Esophagus muscularis mucosa (tissue), 4 donors: ENCODE measurements around the gene SLC27A2. TPM values are rescaled to one million over a fixed set of nuclear protein-coding genes. Genes with fewer than 3 reads are reported as not detected.

Experiments
- DNase-seq: peaks from one replicate; pipeline ENCODE4 v3.0.0-alpha.2; 2017; ENCODE audit errors: extremely low spot score
- H3K27ac ChIP-seq, 4 donors: fragments of 200-600 bp; sonication (generic); replicated peaks in 1 of 4; 1 replicate in 3 of 4; 2 replicates in 1 of 4; pipeline ENCODE4 v1.5.1; 2016 to 2019; ENCODE audit warnings: mild to moderate bottlenecking in 1 of 4
- H3K27me3 ChIP-seq, 4 donors: fragments of 200-600 bp; sonication (generic); one replicate each; pipeline versions ENCODE4 v1.5.1 to v1.6.0; 2016 to 2019
- H3K36me3 ChIP-seq, 4 donors: fragments of 200-600 bp; sonication (generic); one replicate each; pipeline ENCODE4 v1.5.1; 2016 to 2019
- H3K4me1 ChIP-seq, 4 donors: fragments of 200-600 bp; sonication (generic); one replicate each; pipeline ENCODE4 v1.5.1; 2016 to 2019
- H3K4me3 ChIP-seq, 4 donors: fragments of 200-600 bp; sonication (generic); 1 replicate in 2 of 4; 2 replicates in 2 of 4; pipeline ENCODE4 v1.5.1; 2016 to 2019; ENCODE audit warnings: mild to moderate bottlenecking in 4 of 4, moderate library complexity in 1 of 4
- H3K9me3 ChIP-seq, 4 donors: fragments of 200-600 bp; sonication (generic); 1 replicate in 3 of 4; 2 replicates in 1 of 4; pipeline ENCODE4 v1.5.1; 2016 to 2019
- CTCF ChIP-seq, 3 experiments: fragments of 200-600 bp in 2 of 3; fragments of 450-650 bp in 1 of 3; sonication (generic) in 2 of 3; IDR thresholded peaks; one replicate each; pipeline ENCODE4 v1.5.1; 2017 to 2019; ENCODE audit warnings: antibody characterized with exemption in 3 of 3, mild to moderate bottlenecking in 2 of 3, moderate library complexity in 1 of 3
- EP300 ChIP-seq: sonication (generic); formaldehyde crosslinking; IDR thresholded peaks from one replicate; pipeline ENCODE4 v1.6.1; 2017; ENCODE audit warnings: antibody characterized with exemption
- POLR2A ChIP-seq: fragments of 450-650 bp; IDR thresholded peaks from one replicate; pipeline ENCODE4 v1.6.1; 2017; ENCODE audit warnings: antibody characterized with exemption, moderate library complexity, mild to moderate bottlenecking, low read depth
- POLR2AphosphoS5 ChIP-seq, 2 donors: sonication (generic); formaldehyde crosslinking; IDR thresholded peaks; one replicate each; pipeline ENCODE4 v1.6.1; 2017; ENCODE audit warnings: antibody characterized with exemption in 2 of 2
- WGBS: methylation state at CpG from one replicate; pipeline ENCODE4 v1.1.5; 2018; 5-methylcytosine and 5-hydroxymethylcytosine counted together
- intact Hi-C: fragments of 100-400 bp; cut with DNase I; formaldehyde crosslinking; loops from one replicate; pipeline ENCODE4 v1.15.1; 2023
- total RNA-seq, 4 donors: library from RNA; depleted of rRNA; stranded (reverse); fragments of >200 nt; gene quantifications; one replicate each; pipeline versions ENCODE4 v1.1.0 to v1.2.1, GENCODE V29; 2016

The SLC27A2 gene
- total RNA-seq, 4 donors from 2014 or later, result 0.42 to 1.8 TPM; not detected in 2

GRCh38 chr15:50241684-50242450 is 59.9 kb downstream of the SLC27A2 start:
- TF ChIP-seq EP300 (no peak), POLR2AphosphoS5 (IDR thresholded peaks at IDR 0.05) (no peak), POLR2A (no peak), CTCF (IDR thresholded peaks at IDR 0.05) (no peak)
- no peak for DNase-seq
- WGBS, result 77% methylated on average over 5 of the region's 5 CpGs
- H3K36me3 ChIP-seq, result no peaks in the 10 kb centered on the region
- H3K27me3 ChIP-seq, result no peaks in the 10 kb centered on the region
- no peaks in the 10 kb centered on the region for H3K4me1 ChIP-seq
- intact Hi-C loops, result no loop called here
- no peaks in the 10 kb centered on the region for H3K9me3 ChIP-seq
- no peak overlapping the region for H3K4me3 ChIP-seq
- no peak overlapping the region for H3K27ac ChIP-seq

- DNase-seq, result no peak
- 95% methylated on average over 1 of the region's 1 CpG for WGBS
- no peak for TF ChIP-seq EP300
- no peak for TF ChIP-seq POLR2A
- TF ChIP-seq POLR2AphosphoS5 (IDR thresholded peaks at IDR 0.05), result no peak
- no peak for TF ChIP-seq CTCF (IDR thresholded peaks at IDR 0.05)
- H3K9me3 ChIP-seq, result no peaks in the 10 kb centered on the region
- no peak overlapping the region for H3K27ac ChIP-seq
- intact Hi-C loops, result no loop called here
- no peaks in the 10 kb centered on the region for H3K36me3 ChIP-seq
- no peak overlapping the region for H3K4me3 ChIP-seq
- no peaks in the 10 kb centered on the region for H3K27me3 ChIP-seq
- H3K4me1 ChIP-seq, result no peaks in the 10 kb centered on the region
These were observed 62.2 kb downstream of the SLC27A2 start for GRCh38 chr15:50244153-50244552.

GRCh38 chr15:50244959-50245624 is 63.1 kb downstream of the SLC27A2 start:
- no peaks in the 10 kb centered on the region for H3K9me3 ChIP-seq
- WGBS, result 95% methylated on average over 2 of the region's 2 CpGs
- DNase-seq, result no peak
- TF ChIP-seq CTCF (IDR thresholded peaks at IDR 0.05), result no peak
- TF ChIP-seq POLR2AphosphoS5 (IDR thresholded peaks at IDR 0.05), result no peak
- TF ChIP-seq EP300, result no peak
- TF ChIP-seq POLR2A, result no peak
- H3K36me3 ChIP-seq, result no peaks in the 10 kb centered on the region
- no peak overlapping the region for H3K27ac ChIP-seq
- intact Hi-C loops, result no loop called here
- H3K4me1 ChIP-seq, result no peaks in the 10 kb centered on the region
- no peak overlapping the region for H3K4me3 ChIP-seq
- no peaks in the 10 kb centered on the region for H3K27me3 ChIP-seq

GRCh38 chr15:50246631-50247030 is 64.6 kb downstream of the SLC27A2 start:
- intact Hi-C loops, result no loop called here
- Histone ChIP-seq H3K27me3 (no peaks in the 10 kb centered on the region), H3K4me3 (no peak overlapping the region), H3K27ac (no peak overlapping the region), H3K9me3 (no peaks in the 10 kb centered on the region), H3K4me1 (no peaks in the 10 kb centered on the region), H3K36me3 (no peaks in the 10 kb centered on the region)
- DNase-seq, result no peak
- TF ChIP-seq EP300, result no peak
- no peak for TF ChIP-seq CTCF (IDR thresholded peaks at IDR 0.05)
- no peak for TF ChIP-seq POLR2AphosphoS5 (IDR thresholded peaks at IDR 0.05)
- 80% methylated on average over 2 of the region's 2 CpGs for WGBS
